ENCODE measurements around the gene TMF1.

- TF ChIP-seq, protein P1, sequence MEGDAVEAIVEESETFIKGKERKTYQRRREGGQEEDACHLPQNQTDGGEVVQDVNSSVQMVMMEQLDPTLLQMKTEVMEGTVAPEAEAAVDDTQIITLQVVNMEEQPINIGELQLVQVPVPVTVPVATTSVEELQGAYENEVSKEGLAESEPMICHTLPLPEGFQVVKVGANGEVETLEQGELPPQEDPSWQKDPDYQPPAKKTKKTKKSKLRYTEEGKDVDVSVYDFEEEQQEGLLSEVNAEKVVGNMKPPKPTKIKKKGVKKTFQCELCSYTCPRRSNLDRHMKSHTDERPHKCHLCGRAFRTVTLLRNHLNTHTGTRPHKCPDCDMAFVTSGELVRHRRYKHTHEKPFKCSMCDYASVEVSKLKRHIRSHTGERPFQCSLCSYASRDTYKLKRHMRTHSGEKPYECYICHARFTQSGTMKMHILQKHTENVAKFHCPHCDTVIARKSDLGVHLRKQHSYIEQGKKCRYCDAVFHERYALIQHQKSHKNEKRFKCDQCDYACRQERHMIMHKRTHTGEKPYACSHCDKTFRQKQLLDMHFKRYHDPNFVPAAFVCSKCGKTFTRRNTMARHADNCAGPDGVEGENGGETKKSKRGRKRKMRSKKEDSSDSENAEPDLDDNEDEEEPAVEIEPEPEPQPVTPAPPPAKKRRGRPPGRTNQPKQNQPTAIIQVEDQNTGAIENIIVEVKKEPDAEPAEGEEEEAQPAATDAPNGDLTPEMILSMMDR (IDR thresholded peaks at IDR 0.05), result no peak
- no peak for TF ChIP-seq POLR2A (IDR thresholded peaks at IDR 0.05)
These were observed 37.9 kb upstream of the TMF1 start for GRCh38 chr3:69090021-69090420.
